GF-D8 (cell line): ENCODE results near the gene FAM180A.
"Not testable (repeated sequence)": the region's sequence is repeated elsewhere in the genome, so short reads cannot be mapped to it uniquely, and the experiment has no call there.

Source experiments
- DNase-seq: peaks from one replicate; lab custom pipeline; 2025; lab: John Stamatoyannopoulos, UW

Gene FAM180A

GRCh38 chr7:135748770-135749169 is at the start of gene FAM180A:
TSS of gene FAM180A (minus strand) at chr7:135748813. CDS start at chr7:135748580, 233 bp downstream.
- no peak for DNase-seq

GRCh38 chr7:135798095-135798494 is 49.5 kb upstream of the FAM180A start:
- DNase-seq, result no peak

- DNase-seq, result no peak
Observed at GRCh38 chr7:135795846-135796570, 47.4 kb upstream of the FAM180A start.

GRCh38 chr7:135793841-135794240 is 45.2 kb upstream of the FAM180A start:
- no peak for DNase-seq

- DNase-seq, result no peak
Observed at GRCh38 chr7:135792866-135793265, 44.3 kb upstream of the FAM180A start.

- no peak for DNase-seq
Observed at GRCh38 chr7:135792363-135792668, 43.7 kb upstream of the FAM180A start.

GRCh38 chr7:135791543-135792362 is 43.1 kb upstream of the FAM180A start:
- no peak for DNase-seq

- no peak for DNase-seq
Observed at GRCh38 chr7:135790371-135790977, 41.9 kb upstream of the FAM180A start.

GRCh38 chr7:135789956-135790355 is 41.3 kb upstream of the FAM180A start:
- DNase-seq, result no peak

GRCh38 chr7:135789431-135789830 is 40.8 kb upstream of the FAM180A start:
- DNase-seq, result no peak

GRCh38 chr7:135786911-135787310 is 38.3 kb upstream of the FAM180A start:
- no peak for DNase-seq

GRCh38 chr7:135785065-135785464 is 36.5 kb upstream of the FAM180A start:
- DNase-seq, result no peak

GRCh38 chr7:135784013-135784412 is 35.4 kb upstream of the FAM180A start:
- DNase-seq, result no peak

- DNase-seq, result no peak
Observed at GRCh38 chr7:135782801-135783200, 34.2 kb upstream of the FAM180A start.

GRCh38 chr7:135782377-135782776 is 33.8 kb upstream of the FAM180A start:
- no peak for DNase-seq

- no peak for DNase-seq
Observed at GRCh38 chr7:135777626-135778398, 29.2 kb upstream of the FAM180A start.

- DNase-seq, result not testable (repeated sequence)
Observed at GRCh38 chr7:135775915-135776314, 27.3 kb upstream of the FAM180A start.

- no peak for DNase-seq
Observed at GRCh38 chr7:135775230-135775629, 26.6 kb upstream of the FAM180A start.

- no peak for DNase-seq
Observed at GRCh38 chr7:135774284-135774683, 25.7 kb upstream of the FAM180A start.

GRCh38 chr7:135773464-135773863 is 24.9 kb upstream of the FAM180A start:
- no peak for DNase-seq

- no peak for DNase-seq
Observed at GRCh38 chr7:135772639-135773222, 24.1 kb upstream of the FAM180A start.
